ENCODE data around the gene GNPTG. TPM values are rescaled to one million over a fixed set of nuclear protein-coding genes. Genes with fewer than 3 reads are reported as not detected.

Gene GNPTG
- total and polyA plus RNA-seq, 2 donors from 2014 or later, result 88.7 to 138 TPM

DNA sequence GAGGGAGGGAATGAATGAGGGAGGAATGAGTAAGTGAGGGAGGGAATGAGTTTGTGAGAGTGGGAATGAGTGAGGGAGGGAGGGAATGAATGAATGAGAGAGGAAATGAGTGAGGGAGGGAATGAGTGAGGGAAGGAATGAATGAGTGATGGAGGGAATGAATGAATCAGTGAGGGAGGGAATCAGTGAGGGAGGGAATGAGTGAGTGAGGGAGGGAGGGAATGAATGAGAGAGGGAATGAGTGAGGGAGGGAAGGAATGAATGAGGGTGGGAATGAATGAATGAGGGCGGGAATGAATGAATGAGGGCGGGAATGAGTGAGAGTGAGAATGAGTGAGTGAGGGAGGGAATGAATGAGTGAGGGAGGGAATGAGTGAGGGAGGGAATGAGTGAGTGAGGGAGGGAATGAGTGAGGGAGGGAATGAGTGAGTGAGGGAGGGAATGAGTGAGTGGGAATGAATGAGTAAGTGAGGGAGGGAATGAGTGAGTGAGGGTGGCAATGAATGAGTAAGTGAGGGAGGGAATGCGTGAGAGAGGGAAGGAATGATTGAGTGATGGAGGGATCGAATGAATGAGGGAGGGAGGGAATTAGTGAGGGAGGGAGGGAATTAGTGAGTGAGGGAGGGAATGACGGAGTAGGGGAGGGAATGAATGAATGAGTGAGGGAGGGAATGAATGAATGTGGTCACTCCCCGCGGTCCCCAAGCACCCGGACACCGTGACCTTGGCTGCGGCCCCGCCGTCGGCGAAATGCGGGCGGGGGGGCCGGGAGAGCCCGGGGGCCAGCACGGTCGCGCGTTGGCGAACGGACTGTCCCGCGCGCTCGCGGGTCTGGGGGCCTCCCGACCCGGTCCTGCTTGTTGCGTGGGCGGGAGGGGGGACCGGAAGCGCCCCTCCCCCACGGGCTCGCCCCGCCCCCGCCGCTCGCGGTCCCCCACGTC is 43.4 kb upstream of the GNPTG start:
- Histone ChIP-seq H3K4me3 (ENCODE audit: low read length in 3 of 3) (peak overlapping the region; percentile 46 to 72 (median 57)), H3K9me3 (ENCODE audit: control insufficient read depth in 2 of 3, insufficient read depth in 1 of 3, low read length in 3 of 3) (no peaks in the 10 kb centered on the region), H3K9ac (ENCODE audit: low read length in 3 of 3) (peak overlapping the region in 2 of 3 donors; percentile 28 to 46), H3K36me3 (ENCODE audit: control insufficient read depth in 2 of 3, insufficient read depth in 3 of 3, low read length in 3 of 3) (no peaks in the 10 kb centered on the region), H3K27ac (ENCODE audit: low read depth in 2 of 2, low read length in 2 of 2) (peak overlapping the region; percentile 99 to 100), H3K27me3 (ENCODE audit: control insufficient read depth, insufficient read depth, low read length) (no peaks in the 10 kb centered on the region), H3K4me1 (ENCODE audit: control insufficient read depth in 2 of 3, insufficient read depth in 2 of 3, low read depth in 1 of 3, low read length in 3 of 3) (peaks cover 0 to 29% (median 10%) of the 10 kb centered on the region in 3 donors)
- TF ChIP-seq, protein P1, sequence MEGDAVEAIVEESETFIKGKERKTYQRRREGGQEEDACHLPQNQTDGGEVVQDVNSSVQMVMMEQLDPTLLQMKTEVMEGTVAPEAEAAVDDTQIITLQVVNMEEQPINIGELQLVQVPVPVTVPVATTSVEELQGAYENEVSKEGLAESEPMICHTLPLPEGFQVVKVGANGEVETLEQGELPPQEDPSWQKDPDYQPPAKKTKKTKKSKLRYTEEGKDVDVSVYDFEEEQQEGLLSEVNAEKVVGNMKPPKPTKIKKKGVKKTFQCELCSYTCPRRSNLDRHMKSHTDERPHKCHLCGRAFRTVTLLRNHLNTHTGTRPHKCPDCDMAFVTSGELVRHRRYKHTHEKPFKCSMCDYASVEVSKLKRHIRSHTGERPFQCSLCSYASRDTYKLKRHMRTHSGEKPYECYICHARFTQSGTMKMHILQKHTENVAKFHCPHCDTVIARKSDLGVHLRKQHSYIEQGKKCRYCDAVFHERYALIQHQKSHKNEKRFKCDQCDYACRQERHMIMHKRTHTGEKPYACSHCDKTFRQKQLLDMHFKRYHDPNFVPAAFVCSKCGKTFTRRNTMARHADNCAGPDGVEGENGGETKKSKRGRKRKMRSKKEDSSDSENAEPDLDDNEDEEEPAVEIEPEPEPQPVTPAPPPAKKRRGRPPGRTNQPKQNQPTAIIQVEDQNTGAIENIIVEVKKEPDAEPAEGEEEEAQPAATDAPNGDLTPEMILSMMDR (IDR thresholded peaks at IDR 0.05; ENCODE audit: borderline replicate concordance, extremely low read depth, insufficient read depth), result no peak
- intact Hi-C loops (cut with DNase I), result no loop called here
- FAIRE-seq (no peak), DNase-seq (peak in 1 of 5 donors; percentile 73)

- H3K27ac ChIP-seq (ENCODE audit: low read depth in 2 of 2, low read length in 2 of 2), result peak within 1 kb of the TSS; percentile 99 to 100
- intact Hi-C loops (cut with DNase I), result no loop called here
- DNase-seq (peak; percentile 98 to 99 (median 99)), FAIRE-seq (no peak)
- TF ChIP-seq, protein P1 (IDR thresholded peaks at IDR 0.05; ENCODE audit: borderline replicate concordance, extremely low read depth, insufficient read depth), result no peak
- H3K9me3 ChIP-seq (ENCODE audit: control insufficient read depth in 2 of 3, insufficient read depth in 1 of 3, low read length in 3 of 3), result no peaks in the 10 kb centered on the region
- H3K4me1 ChIP-seq (ENCODE audit: control insufficient read depth in 2 of 3, insufficient read depth in 2 of 3, low read depth in 1 of 3, low read length in 3 of 3), result peaks cover 0 to 29% (median 10%) of the 10 kb centered on the region in 3 donors
- no peaks in the 10 kb centered on the region for H3K27me3 ChIP-seq (ENCODE audit: control insufficient read depth, insufficient read depth, low read length)
- peak within 1 kb of the TSS; percentile 80 to 99 (median 96) for H3K9ac ChIP-seq (ENCODE audit: low read length in 3 of 3)
- H3K4me3 ChIP-seq (ENCODE audit: low read length in 3 of 3), result peak within 1 kb of the TSS; percentile 72 to 98 (median 79)
- no peaks in the 10 kb centered on the region for H3K36me3 ChIP-seq (ENCODE audit: control insufficient read depth in 2 of 3, insufficient read depth in 3 of 3, low read length in 3 of 3)
Observed at GRCh38 chr16:1308977-1309885, 42.5 kb upstream of the GNPTG start, which contains the start of gene UBE2I. Gene UBE2I (plus strand): TSS chr16:1309636. CDS start chr16:1314031, 4,395 bp downstream.

DNA sequence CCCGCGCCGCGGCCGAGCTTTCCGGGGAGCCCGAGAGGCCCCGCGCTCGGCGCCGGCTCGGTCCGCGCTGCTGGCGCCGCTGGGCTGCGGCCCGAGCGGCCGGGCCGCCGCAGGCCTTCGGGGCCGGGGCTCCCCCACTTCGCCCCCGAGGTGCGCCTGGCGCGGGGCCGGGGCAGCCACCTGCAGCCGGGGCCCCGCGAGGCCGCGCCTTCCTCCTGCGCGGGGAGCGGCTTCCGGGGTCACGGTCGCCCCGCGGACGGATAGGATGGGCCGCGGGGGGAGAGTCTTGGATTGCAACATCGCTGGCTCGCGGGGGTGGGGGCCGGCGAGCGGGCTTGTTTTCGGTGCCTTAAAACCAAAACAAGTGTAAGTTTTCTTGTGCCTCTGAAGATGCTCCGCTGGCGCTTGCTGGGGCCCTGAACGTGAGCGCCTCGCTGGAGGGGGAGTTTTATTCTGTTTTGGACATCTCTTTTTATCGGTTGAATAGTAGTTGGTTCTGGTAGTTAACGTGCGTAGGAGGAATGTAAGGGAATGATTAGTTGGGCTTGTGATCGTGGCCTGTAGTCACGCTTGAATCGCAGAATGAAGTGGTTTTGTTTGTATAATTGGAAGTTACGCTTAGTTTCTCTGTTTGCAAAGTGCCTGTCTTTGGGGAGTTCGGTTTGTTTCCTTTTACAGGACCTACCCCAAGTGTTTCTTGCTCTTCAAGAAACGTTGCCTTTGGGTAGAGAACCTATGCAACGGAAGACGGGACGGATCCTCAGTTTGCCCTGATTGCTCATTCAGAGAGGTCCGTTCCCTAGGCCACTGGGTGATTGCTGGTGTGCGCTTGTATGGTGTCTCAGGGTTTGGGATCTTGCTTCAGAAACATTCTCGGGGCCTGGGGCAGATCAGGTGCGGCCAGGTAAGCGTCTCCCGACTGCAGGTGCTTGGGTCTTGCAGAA is 41.6 kb upstream of the GNPTG start:
- DNase-seq (no peak), FAIRE-seq (no peak)
- no peaks in the 10 kb centered on the region for H3K9me3 ChIP-seq (ENCODE audit: control insufficient read depth in 2 of 3, insufficient read depth in 1 of 3, low read length in 3 of 3)
- TF ChIP-seq, protein P1 (IDR thresholded peaks at IDR 0.05; ENCODE audit: borderline replicate concordance, extremely low read depth, insufficient read depth), result no peak
- H3K9ac ChIP-seq (ENCODE audit: low read length in 3 of 3), result peak overlapping the region; percentile 53 to 80 (median 68)
- peaks cover 0 to 29% (median 10%) of the 10 kb centered on the region in 3 donors for H3K4me1 ChIP-seq (ENCODE audit: control insufficient read depth in 2 of 3, insufficient read depth in 2 of 3, low read depth in 1 of 3, low read length in 3 of 3)
- peak overlapping the region; percentile 70 to 98 (median 79) for H3K4me3 ChIP-seq (ENCODE audit: low read length in 3 of 3)
- peaks cover 0 to 4% (median 0%) of the 10 kb centered on the region in 3 donors for H3K36me3 ChIP-seq (ENCODE audit: control insufficient read depth in 2 of 3, insufficient read depth in 3 of 3, low read length in 3 of 3)
- H3K27ac ChIP-seq (ENCODE audit: low read depth in 2 of 2, low read length in 2 of 2), result peak overlapping the region; percentile 8 to 40
- no peaks in the 10 kb centered on the region for H3K27me3 ChIP-seq (ENCODE audit: control insufficient read depth, insufficient read depth, low read length)
- intact Hi-C loops (cut with DNase I), result no loop called here
